Measurements from ENCODE around the gene HOXB1. TPM values are rescaled to one million over a fixed set of nuclear protein-coding genes. Genes with fewer than 3 reads are reported as not detected.

The HOXB1 gene
- polyA plus RNA-seq, 1 donor (not counting 4 experiments of a cell fraction or from before 2014, with no cell fraction given), result not detected

GRCh38 chr17:48555258-48556228, 24.7 kb upstream of the HOXB1 start:
- Histone ChIP-seq H3K9ac (ENCODE audit: control insufficient read depth, extremely low read depth, insufficient read depth, low read length) (no peak overlapping the region), H3K36me3 (ENCODE audit: control insufficient read depth in 2 of 2, extremely low read depth in 1 of 2, insufficient read depth in 2 of 2, low read length in 2 of 2) (peaks cover 0 to 3% of the 10 kb centered on the region in 2 experiments)
- FAIRE-seq, result no peak

GRCh38 chr17:48554412-48555257, 23.8 kb upstream of the HOXB1 start:
- TF ChIP-seq EZH2 (IDR thresholded peaks at IDR 0.05; ENCODE audit: low read length) (no peak), CTCF (optimal IDR thresholded peaks at IDR 0.05 in 1 of 3, IDR thresholded peaks at IDR 0.05 in 1 of 3, conservative IDR thresholded peaks at IDR 0.05 in 1 of 3; ENCODE audit: extremely low read depth in 1 of 3, insufficient read depth in 2 of 3, low read length in 3 of 3) (no peak)
- Histone ChIP-seq H3K27me3 (ENCODE audit: control insufficient read depth, extremely low read depth, insufficient read depth, low read length) (peaks cover 24% of the 10 kb centered on the region), H3K9ac (ENCODE audit: control insufficient read depth, extremely low read depth, insufficient read depth, low read length) (peak overlapping the region; percentile 22), H3K4me2 (ENCODE audit: control insufficient read depth, extremely low read depth, insufficient read depth, low read depth, low read length) (no peak overlapping the region), H2AFZ (ENCODE audit: control insufficient read depth, low read length) (no peak overlapping the region), H3K9me3 (ENCODE audit: control insufficient read depth, low read depth, low read length) (no peaks in the 10 kb centered on the region), H3K4me3 (ENCODE audit: control insufficient read depth in 2 of 3, extremely low read depth in 1 of 3, insufficient read depth in 2 of 3, low read depth in 1 of 3, low read length in 3 of 3) (peak overlapping the region in 1 of 3 experiments; percentile 17), H4K20me1 (ENCODE audit: control insufficient read depth, extremely low read depth, insufficient read depth, low read length) (no peaks in the 10 kb centered on the region), H3K36me3 (ENCODE audit: control insufficient read depth in 2 of 2, extremely low read depth in 1 of 2, insufficient read depth in 2 of 2, low read length in 2 of 2) (peaks cover 0 to 3% of the 10 kb centered on the region in 2 experiments), H3K9me1 (ENCODE audit: control insufficient read depth, extremely low read depth, insufficient read depth, low read length) (no peaks in the 10 kb centered on the region), H3K27ac (ENCODE audit: control insufficient read depth, insufficient read depth, low read length) (no peak overlapping the region), H3K4me1 (ENCODE audit: control insufficient read depth, extremely low read depth, insufficient read depth, low read length) (peaks cover 14% of the 10 kb centered on the region), H3K79me2 (ENCODE audit: control insufficient read depth, insufficient read depth, low read length) (no peaks in the 10 kb centered on the region)
- FAIRE-seq (no peak), DNase-seq (ENCODE audit: low read depth, low spot score) (no peak)
- dilution Hi-C loops (cut with MboI; ENCODE audit: extremely low pct_ligation_motif_present, low sequenced_read_pairs), result no loop called here

More at GRCh38 chr17:48555258-48556228, 24.7 kb upstream of the HOXB1 start:
- H3K9me1 ChIP-seq (ENCODE audit: control insufficient read depth, extremely low read depth, insufficient read depth, low read length), result no peaks in the 10 kb centered on the region
- TF ChIP-seq EZH2 (IDR thresholded peaks at IDR 0.05; ENCODE audit: low read length) (no peak), CTCF (optimal IDR thresholded peaks at IDR 0.05 in 1 of 3, IDR thresholded peaks at IDR 0.05 in 1 of 3, conservative IDR thresholded peaks at IDR 0.05 in 1 of 3; ENCODE audit: extremely low read depth in 1 of 3, insufficient read depth in 2 of 3, low read length in 3 of 3) (no peak)
- no peaks in the 10 kb centered on the region for H3K9me3 ChIP-seq (ENCODE audit: control insufficient read depth, low read depth, low read length)
- peaks cover 14% of the 10 kb centered on the region for H3K4me1 ChIP-seq (ENCODE audit: control insufficient read depth, extremely low read depth, insufficient read depth, low read length)
- no peaks in the 10 kb centered on the region for H3K79me2 ChIP-seq (ENCODE audit: control insufficient read depth, insufficient read depth, low read length)
- peaks cover 20% of the 10 kb centered on the region for H3K27me3 ChIP-seq (ENCODE audit: control insufficient read depth, extremely low read depth, insufficient read depth, low read length)
- no peak overlapping the region for H3K27ac ChIP-seq (ENCODE audit: control insufficient read depth, insufficient read depth, low read length)
- H3K4me2 ChIP-seq (ENCODE audit: control insufficient read depth, extremely low read depth, insufficient read depth, low read depth, low read length), result peak overlapping the region; percentile 67
- peak overlapping the region; percentile 46 for H2AFZ ChIP-seq (ENCODE audit: control insufficient read depth, low read length)
- peak overlapping the region; percentile 6 to 43 (median 16) for H3K4me3 ChIP-seq (ENCODE audit: control insufficient read depth in 2 of 3, extremely low read depth in 1 of 3, insufficient read depth in 2 of 3, low read depth in 1 of 3, low read length in 3 of 3)
- dilution Hi-C loops (cut with MboI; ENCODE audit: extremely low pct_ligation_motif_present, low sequenced_read_pairs), result no loop called here
- H4K20me1 ChIP-seq (ENCODE audit: control insufficient read depth, extremely low read depth, insufficient read depth, low read length), result no peaks in the 10 kb centered on the region
- DNase-seq (ENCODE audit: low read depth, low spot score), result no peak

Measured in keratinocyte (primary cell).